ENCODE results near the gene SLC34A2. TPM values are rescaled to one million over a fixed set of nuclear protein-coding genes. Genes with fewer than 3 reads are reported as not detected.

SLC34A2 gene
- total RNA-seq, 2 donors from 2014 or later = 4.2 to 6.4 TPM

DNA sequence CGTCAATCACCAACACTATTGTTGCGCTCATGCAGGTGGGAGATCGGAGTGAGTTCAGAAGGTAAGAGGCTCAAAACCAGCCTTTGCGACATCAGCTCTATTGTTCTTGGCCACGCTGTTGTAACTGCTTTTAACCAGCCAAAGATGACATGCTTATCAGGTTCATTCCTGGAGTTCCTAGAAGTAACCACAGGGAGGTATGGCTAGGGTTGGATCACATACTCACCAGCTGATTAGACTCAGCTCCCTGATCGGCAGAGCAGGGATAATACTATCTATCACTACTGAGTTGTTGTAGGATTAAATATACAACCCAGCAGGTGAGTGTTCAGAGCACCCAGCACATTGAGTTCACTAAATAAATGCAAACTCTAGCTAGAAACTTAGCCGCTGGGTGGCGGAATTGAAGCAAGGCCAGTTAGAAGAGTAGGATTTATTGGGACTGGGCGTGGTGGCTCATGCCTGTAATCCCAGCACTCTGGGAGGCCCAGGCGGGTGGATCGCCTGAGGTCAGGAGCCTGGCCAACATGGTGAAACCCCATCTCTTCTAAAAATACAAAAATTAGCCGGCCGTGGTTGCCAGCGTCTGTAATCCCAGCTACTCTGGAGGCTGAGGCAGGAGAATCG lies 12.4 kb downstream of the SLC34A2 start:
- no peak overlapping the region for H3K27ac ChIP-seq (ENCODE audit: low read depth, low read length)
- TF ChIP-seq CTCF (conservative IDR thresholded peaks at IDR 0.05) = peak; percentile 49

GRCh38 chr4:25670991-25671390 lies 15.3 kb downstream of the SLC34A2 start:
- Mint-ChIP-seq H3K27me3 (ENCODE audit: insufficient read depth) (peaks cover 18% of the 10 kb centered on the region), H3K36me3 (ENCODE audit: low read depth) (peaks cover 59% of the 10 kb centered on the region), H3K4me1 (peaks cover 5% of the 10 kb centered on the region), H3K27ac (no peak overlapping the region), H3K9me3 (no peaks in the 10 kb centered on the region), H3K4me3 (no peak overlapping the region)
- no peak overlapping the region for H3K4me3 ChIP-seq (ENCODE audit: low read length)
- WGBS, 2 experiments (ENCODE audit: insufficient coverage in 1 of 2, insufficient read length in 1 of 2) = 91 to 100% methylated on average over 1 to 4 of the region's 4 CpGs
- no peak for TF ChIP-seq CTCF (conservative IDR thresholded peaks at IDR 0.05)
- H3K27ac ChIP-seq (ENCODE audit: low read depth, low read length) = no peak overlapping the region
- peaks cover 3% of the 10 kb centered on the region for H3K4me1 ChIP-seq (ENCODE audit: control insufficient read depth, insufficient read depth, low read length)
- no peak for DNase-seq
- H3K9me3 ChIP-seq (ENCODE audit: control insufficient read depth, low read length) = no peaks in the 10 kb centered on the region
- peaks cover 75% of the 10 kb centered on the region for H3K36me3 ChIP-seq (ENCODE audit: control insufficient read depth, insufficient read depth, low read length)
- H3K27me3 ChIP-seq (ENCODE audit: control insufficient read depth, insufficient read depth, low read length, poor library complexity, severe bottlenecking) = no peaks in the 10 kb centered on the region
- no peak overlapping the region for H3K9ac ChIP-seq (ENCODE audit: extremely low read depth, low read length, poor library complexity, severe bottlenecking)

More for the DNA sequence above, 12.4 kb downstream of the SLC34A2 start:
- no peaks in the 10 kb centered on the region for H3K9me3 Mint-ChIP-seq
- H3K4me1 Mint-ChIP-seq = peaks cover 16% of the 10 kb centered on the region
- 85 to 88% methylated on average over 4 to 15 of the region's 15 CpGs for WGBS, 2 experiments (ENCODE audit: insufficient coverage in 1 of 2, insufficient read length in 1 of 2)
- no peak overlapping the region for H3K27ac Mint-ChIP-seq
- H3K27me3 Mint-ChIP-seq (ENCODE audit: insufficient read depth) = peaks cover 21% of the 10 kb centered on the region
- no peak overlapping the region for H3K4me3 Mint-ChIP-seq
- H3K9me3 ChIP-seq (ENCODE audit: control insufficient read depth, low read length) = no peaks in the 10 kb centered on the region
- no peak overlapping the region for H3K9ac ChIP-seq (ENCODE audit: extremely low read depth, low read length, poor library complexity, severe bottlenecking)
- H3K36me3 ChIP-seq (ENCODE audit: control insufficient read depth, insufficient read depth, low read length) = peaks cover 58% of the 10 kb centered on the region
- no peak overlapping the region for H3K4me3 ChIP-seq (ENCODE audit: low read length)
- DNase-seq = peak; percentile 83
- H3K27me3 ChIP-seq (ENCODE audit: control insufficient read depth, insufficient read depth, low read length, poor library complexity, severe bottlenecking) = no peaks in the 10 kb centered on the region
- peaks cover 8% of the 10 kb centered on the region for H3K4me1 ChIP-seq (ENCODE audit: control insufficient read depth, insufficient read depth, low read length)
- peaks cover 50% of the 10 kb centered on the region for H3K36me3 Mint-ChIP-seq (ENCODE audit: low read depth)

DNA sequence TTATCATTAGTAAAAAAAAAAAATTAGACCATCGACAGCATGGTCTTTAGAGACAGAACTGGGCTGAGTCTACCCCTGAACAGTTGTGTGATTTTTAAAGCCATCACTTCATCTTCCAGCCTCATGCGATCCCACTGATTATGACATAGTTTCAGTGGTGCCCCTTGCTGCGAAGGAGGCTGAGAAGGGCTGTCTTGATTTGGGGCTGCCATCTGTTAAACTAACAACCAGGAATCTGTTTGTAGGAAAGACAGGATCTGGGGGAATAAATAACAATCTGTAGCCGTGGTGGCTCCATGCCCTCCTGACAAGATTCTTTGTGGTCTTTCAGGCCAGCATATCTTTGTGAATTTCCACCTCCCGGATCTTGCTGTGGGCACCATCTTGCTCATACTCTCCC lies 17.1 kb downstream of the SLC34A2 start:
- H3K4me3 Mint-ChIP-seq = no peak overlapping the region
- Histone ChIP-seq H3K9me3 (ENCODE audit: control insufficient read depth, low read length) (no peaks in the 10 kb centered on the region), H3K27me3 (ENCODE audit: control insufficient read depth, insufficient read depth, low read length, poor library complexity, severe bottlenecking) (no peaks in the 10 kb centered on the region), H3K9ac (ENCODE audit: extremely low read depth, low read length, poor library complexity, severe bottlenecking) (no peak overlapping the region), H3K4me1 (ENCODE audit: control insufficient read depth, insufficient read depth, low read length) (peaks cover 2% of the 10 kb centered on the region), H3K4me3 (ENCODE audit: low read length) (no peak overlapping the region), H3K36me3 (ENCODE audit: control insufficient read depth, insufficient read depth, low read length) (peaks cover 64% of the 10 kb centered on the region), H3K27ac (ENCODE audit: low read depth, low read length) (no peak overlapping the region)
- TF ChIP-seq CTCF (conservative IDR thresholded peaks at IDR 0.05) = no peak
- H3K9me3 Mint-ChIP-seq = no peaks in the 10 kb centered on the region
- DNase-seq = no peak
- peaks cover 4% of the 10 kb centered on the region for H3K4me1 Mint-ChIP-seq
- WGBS, 2 experiments (ENCODE audit: insufficient coverage in 1 of 2, insufficient read length in 1 of 2) = 93 to 96% methylated on average over 4 to 5 of the region's 5 CpGs
- no peak overlapping the region for H3K27ac Mint-ChIP-seq
- peaks cover 23% of the 10 kb centered on the region for H3K27me3 Mint-ChIP-seq (ENCODE audit: insufficient read depth)
- peaks cover 69% of the 10 kb centered on the region for H3K36me3 Mint-ChIP-seq (ENCODE audit: low read depth)
